Mesothelial cell of epicardium (in vitro differentiated cells): ENCODE data around the gene USP28. TPM values are rescaled to one million over a fixed set of nuclear protein-coding genes. Genes with fewer than 3 reads are reported as not detected.

Experiments used
- DNase-seq, 2 experiments: peaks; one replicate each; pipeline ENCODE4 v3.0.0; 2021; ENCODE audit warnings: low spot score in 2 of 2; ENCODE audit not compliant: unreplicated experiment in 2 of 2
- H3K27ac Mint-ChIP-seq: 2 replicates; pipeline ENCODE4 v1.8.0; 2021; ENCODE audit warnings: mixed read lengths
- H3K27me3 Mint-ChIP-seq: 2 replicates; pipeline ENCODE4 v1.8.0; 2021; ENCODE audit warnings: low read depth, mixed read lengths
- H3K36me3 Mint-ChIP-seq: 2 replicates; pipeline ENCODE4 v1.8.0; 2021; ENCODE audit warnings: mixed read lengths
- H3K4me1 Mint-ChIP-seq: 2 replicates; pipeline ENCODE4 v1.8.0; 2021; ENCODE audit warnings: mixed read lengths
- H3K4me3 Mint-ChIP-seq: 2 replicates; pipeline ENCODE4 v1.8.0; 2021; ENCODE audit warnings: mild to moderate bottlenecking, moderate library complexity, mixed read lengths
- H3K9me3 Mint-ChIP-seq: 2 replicates; pipeline ENCODE4 v1.8.0; 2021; ENCODE audit warnings: mixed read lengths
- CTCF ChIP-seq: fragments of 200-600 bp; sonication (generic); IDR thresholded peaks from one replicate; pipeline ENCODE4 v1.5.0; 2021; ENCODE audit warnings: antibody characterized with exemption; ENCODE audit not compliant: unreplicated experiment
- total RNA-seq: library from RNA; stranded (reverse); gene quantifications from 3 replicates; pipeline ENCODE4 v1.2.1, GENCODE V29; 2021

Gene USP28
- total RNA-seq, 1 donor from 2014 or later: 42.3 TPM

- no peaks in the 10 kb centered on the region for H3K27me3 Mint-ChIP-seq
- TF ChIP-seq CTCF: no peak
- no peaks in the 10 kb centered on the region for H3K9me3 Mint-ChIP-seq
- DNase-seq: no peak
- H3K27ac Mint-ChIP-seq: no peak overlapping the region
- peaks cover 18% of the 10 kb centered on the region for H3K36me3 Mint-ChIP-seq
- no peak overlapping the region for H3K4me3 Mint-ChIP-seq
- no peaks in the 10 kb centered on the region for H3K4me1 Mint-ChIP-seq
Observed at GRCh38 chr11:113835306-113835705, 40.1 kb downstream of the USP28 start.

GRCh38 chr11:113833151-113833550 is 42.2 kb downstream of the USP28 start:
- Mint-ChIP-seq H3K36me3 (peaks cover 17% of the 10 kb centered on the region), H3K4me3 (no peak overlapping the region), H3K27me3 (no peaks in the 10 kb centered on the region), H3K9me3 (no peaks in the 10 kb centered on the region), H3K27ac (no peak overlapping the region), H3K4me1 (no peaks in the 10 kb centered on the region)
- no peak for DNase-seq
- TF ChIP-seq CTCF: no peak

- no peak for TF ChIP-seq CTCF
- Mint-ChIP-seq H3K9me3 (no peaks in the 10 kb centered on the region), H3K36me3 (peaks cover 30% of the 10 kb centered on the region), H3K4me1 (no peaks in the 10 kb centered on the region), H3K27me3 (no peaks in the 10 kb centered on the region), H3K27ac (no peak overlapping the region), H3K4me3 (no peak overlapping the region)
- DNase-seq: no peak
Observed at GRCh38 chr11:113831314-113831713, 44.1 kb downstream of the USP28 start.

- peaks cover 40% of the 10 kb centered on the region for H3K36me3 Mint-ChIP-seq
- no peak for DNase-seq
- peaks cover 10% of the 10 kb centered on the region for H3K9me3 Mint-ChIP-seq
- no peak for TF ChIP-seq CTCF
- no peaks in the 10 kb centered on the region for H3K27me3 Mint-ChIP-seq
- no peak overlapping the region for H3K27ac Mint-ChIP-seq
- no peaks in the 10 kb centered on the region for H3K4me1 Mint-ChIP-seq
- no peak overlapping the region for H3K4me3 Mint-ChIP-seq
Observed at GRCh38 chr11:113829751-113830150, 45.6 kb downstream of the USP28 start.

- Mint-ChIP-seq H3K4me3 (no peak overlapping the region), H3K9me3 (peaks cover 15% of the 10 kb centered on the region), H3K36me3 (peaks cover 47% of the 10 kb centered on the region), H3K4me1 (no peaks in the 10 kb centered on the region), H3K27ac (no peak overlapping the region), H3K27me3 (no peaks in the 10 kb centered on the region)
- TF ChIP-seq CTCF: no peak
- DNase-seq: no peak
Observed at GRCh38 chr11:113828191-113828590, 47.2 kb downstream of the USP28 start.

- H3K27ac Mint-ChIP-seq: no peak overlapping the region
- TF ChIP-seq CTCF: no peak
- no peaks in the 10 kb centered on the region for H3K27me3 Mint-ChIP-seq
- DNase-seq: no peak
- H3K9me3 Mint-ChIP-seq: peaks cover 15% of the 10 kb centered on the region
- H3K4me3 Mint-ChIP-seq: no peak overlapping the region
- no peaks in the 10 kb centered on the region for H3K4me1 Mint-ChIP-seq
- peaks cover 50% of the 10 kb centered on the region for H3K36me3 Mint-ChIP-seq
Observed at GRCh38 chr11:113827477-113827876, 47.9 kb downstream of the USP28 start.
